Activated naive CD4-positive, alpha-beta T cell (primary cell): ENCODE results near the gene RFX5.
"Not testable (repeated sequence)": the region's sequence is repeated elsewhere in the genome, so short reads cannot be mapped to it uniquely, and the experiment has no call there.

Experiments
- DNase-seq, 4 experiments: peaks; one replicate each; lab custom pipeline; 2025; lab: John Stamatoyannopoulos, UW

RFX5 gene

GRCh38 chr1:151346769-151347522, at the start of gene RFX5:
TSS of gene RFX5 (minus strand) at chr1:151347252. CDS start at chr1:151346320, 932 bp downstream.
- DNase-seq: peak; percentile 67 to 87 (median 76)

- DNase-seq: not testable (repeated sequence)
Observed at GRCh38 chr1:151396265-151396664, 49.2 kb upstream of the RFX5 start.

- no peak for DNase-seq
Observed at GRCh38 chr1:151393583-151393982, 46.5 kb upstream of the RFX5 start.

GRCh38 chr1:151391079-151391563, 44.1 kb upstream of the RFX5 start:
- DNase-seq: no peak

- not testable (repeated sequence) for DNase-seq
Observed at GRCh38 chr1:151390221-151391078, 43.4 kb upstream of the RFX5 start.

GRCh38 chr1:151386002-151386401, 39.0 kb upstream of the RFX5 start:
- no peak for DNase-seq

- no peak for DNase-seq
Observed at GRCh38 chr1:151384584-151384983, 37.5 kb upstream of the RFX5 start.

GRCh38 chr1:151377150-151377884, 30.3 kb upstream of the RFX5 start:
- no peak for DNase-seq

GRCh38 chr1:151373196-151373595, 26.1 kb upstream of the RFX5 start:
- DNase-seq: no peak

- DNase-seq: no peak
Observed at GRCh38 chr1:151372058-151372934, 25.2 kb upstream of the RFX5 start, which contains the start of gene SELENBP1. TSS of gene SELENBP1 (minus strand) at chr1:151372705. CDS start at chr1:151372641, 64 bp downstream.

- no peak for DNase-seq
Observed at GRCh38 chr1:151371370-151372057, 24.5 kb upstream of the RFX5 start.

- no peak for DNase-seq
Observed at GRCh38 chr1:151370211-151370911, 23.3 kb upstream of the RFX5 start.

GRCh38 chr1:151369621-151370048, 22.6 kb upstream of the RFX5 start:
- DNase-seq: no peak

GRCh38 chr1:151369302-151369610, 22.2 kb upstream of the RFX5 start:
- DNase-seq: no peak

- no peak for DNase-seq
Observed at GRCh38 chr1:151368393-151369301, 21.6 kb upstream of the RFX5 start.

GRCh38 chr1:151367658-151368392, 20.8 kb upstream of the RFX5 start:
- DNase-seq: no peak

- DNase-seq: no peak
Observed at GRCh38 chr1:151364996-151365395, 17.9 kb upstream of the RFX5 start.
